NK-92 (cell line): Measurements from ENCODE around the gene ABCB8.
"Not testable (repeated sequence)": the region's sequence is repeated elsewhere in the genome, so short reads cannot be mapped to it uniquely, and the experiment has no call there.

Experiments used
- DNase-seq: peaks from one replicate; lab custom pipeline; 2025; ENCODE audit not compliant: unreplicated experiment; lab: John Stamatoyannopoulos, UW

The ABCB8 gene

GRCh38 chr7:151013733-151014497 lies 14.3 kb upstream of the ABCB8 start:
- DNase-seq = peak; percentile 48

DNA sequence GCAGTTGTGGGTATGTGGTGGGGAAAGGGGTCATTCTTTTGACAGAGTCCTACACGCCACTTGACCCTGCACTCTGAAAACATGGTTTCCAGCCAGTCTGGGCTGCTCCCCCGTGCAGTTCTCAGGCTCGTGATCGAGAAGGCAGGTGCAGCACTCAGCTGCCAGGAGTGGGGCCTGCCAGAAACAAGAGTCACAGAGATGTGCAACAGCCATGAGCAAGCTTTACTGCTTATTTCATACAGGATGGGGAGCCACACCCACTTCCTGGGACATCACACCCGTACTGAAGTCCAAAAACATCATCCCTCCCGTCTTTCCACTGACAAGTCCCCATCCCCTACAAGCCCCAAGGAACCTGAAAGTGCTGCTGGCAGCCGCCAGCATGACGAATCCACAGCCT lies 13.3 kb upstream of the ABCB8 start:
- DNase-seq = no peak

DNA sequence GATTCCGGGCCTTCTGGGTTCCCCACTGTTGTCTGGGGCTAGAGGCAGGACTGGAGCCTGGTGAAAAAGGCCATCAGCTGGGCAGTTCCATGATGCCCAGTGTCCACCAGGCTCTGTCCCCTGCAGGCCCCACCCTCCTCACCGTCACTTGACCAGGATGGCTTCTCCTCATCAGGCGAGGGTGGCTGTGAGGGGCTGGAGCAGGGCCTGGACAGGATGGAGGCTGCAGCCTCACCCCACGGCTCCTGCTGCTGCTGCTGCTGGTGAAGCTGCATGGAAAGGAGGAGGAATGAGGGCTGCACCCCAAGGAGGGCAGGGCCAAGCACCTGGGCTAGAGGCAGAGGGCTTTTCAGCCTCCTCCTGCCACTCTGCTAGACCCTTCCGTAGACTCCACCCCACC lies 12.3 kb upstream of the ABCB8 start:
- DNase-seq = no peak

- DNase-seq = no peak
Measured at GRCh38 chr7:151016505-151016904, 11.7 kb upstream of the ABCB8 start.

DNA sequence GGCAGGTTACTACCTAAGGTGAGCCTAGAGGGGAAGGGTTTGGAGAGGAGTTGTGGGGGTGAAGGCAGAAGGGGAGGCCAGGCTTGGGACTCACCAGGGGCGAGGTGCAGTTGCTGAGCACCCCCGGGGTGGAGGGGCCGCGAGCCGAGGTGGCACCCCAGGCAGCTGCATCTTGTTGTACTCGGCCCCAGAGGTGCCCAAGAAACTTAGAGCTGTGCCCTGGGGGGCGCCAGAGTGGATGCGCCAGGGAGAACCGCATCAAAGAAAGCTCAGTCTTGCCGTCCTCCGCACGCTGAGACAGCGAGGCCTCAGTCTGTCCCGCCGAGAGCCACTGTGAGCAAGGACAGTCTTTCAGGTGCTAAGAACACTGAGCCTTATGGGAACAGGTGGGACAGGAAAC lies 11.3 kb upstream of the ABCB8 start:
- DNase-seq = no peak

GRCh38 chr7:151017370-151017952 lies 10.8 kb upstream of the ABCB8 start:
- no peak for DNase-seq

DNA sequence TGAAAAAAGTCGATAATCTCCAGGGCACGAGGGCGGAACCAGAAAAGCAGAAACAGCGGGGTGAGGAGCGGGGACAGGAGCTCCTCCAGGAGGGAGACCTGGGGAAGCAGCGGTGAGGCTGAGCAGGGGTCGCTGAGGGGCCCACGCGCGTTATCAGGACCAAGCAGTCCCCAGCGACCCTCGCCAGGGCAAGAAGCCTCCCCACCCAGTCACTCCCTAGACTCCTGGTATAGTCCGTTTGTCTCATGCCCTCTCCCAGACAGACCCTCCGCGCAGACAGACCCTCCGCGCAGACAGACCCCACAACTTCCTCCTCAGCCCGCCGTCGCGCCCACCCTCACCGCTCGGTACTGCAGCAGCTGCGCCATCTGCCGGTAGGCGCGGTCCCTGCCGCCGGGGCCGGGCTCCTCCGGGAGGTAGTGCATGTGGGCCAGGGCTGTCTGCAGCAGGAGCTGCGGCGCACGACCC lies 10.3 kb upstream of the ABCB8 start:
- DNase-seq = no peak

DNA sequence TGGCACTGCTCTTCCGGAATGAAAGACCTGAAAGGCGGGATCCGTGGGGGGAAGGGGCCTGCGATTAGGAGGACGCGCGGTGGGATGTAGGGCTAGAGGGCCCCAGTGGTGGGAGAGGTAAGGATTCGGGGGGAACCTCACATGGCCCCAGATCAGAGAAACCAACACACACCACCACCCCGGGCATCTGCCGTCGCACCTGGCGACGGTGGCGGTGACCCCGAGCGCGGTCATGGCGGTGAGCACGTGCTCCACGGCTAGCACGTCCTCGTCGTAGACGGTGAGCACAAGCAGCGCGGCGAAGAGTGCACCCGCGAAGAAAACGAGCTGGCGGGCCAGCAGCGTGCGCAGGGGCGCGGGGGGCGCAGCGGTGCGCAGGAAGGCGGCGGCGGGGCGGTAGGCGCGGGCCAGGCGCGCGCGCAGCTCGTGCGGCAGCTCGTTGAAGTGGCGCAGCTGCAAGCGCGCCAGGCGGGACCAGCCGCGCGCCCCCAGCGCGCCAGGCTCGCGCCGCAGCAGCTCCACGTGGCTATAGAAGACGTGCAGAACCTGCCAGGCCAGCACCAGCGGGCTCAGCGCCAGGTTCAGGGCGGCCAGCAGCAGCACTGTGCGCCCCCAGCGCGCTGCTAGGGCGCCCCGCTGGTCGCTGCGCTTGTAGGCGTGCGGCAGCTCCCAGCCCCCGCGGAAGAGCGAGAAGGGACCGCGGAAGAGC lies 9.7 kb upstream of the ABCB8 start:
- DNase-seq = no peak

GRCh38 chr7:151019130-151019447 lies 9.2 kb upstream of the ABCB8 start:
- DNase-seq = no peak

GRCh38 chr7:151020231-151020630 lies 8.0 kb upstream of the ABCB8 start:
- no peak for DNase-seq

GRCh38 chr7:151023232-151023631 lies 5.0 kb upstream of the ABCB8 start:
- DNase-seq = no peak

DNA sequence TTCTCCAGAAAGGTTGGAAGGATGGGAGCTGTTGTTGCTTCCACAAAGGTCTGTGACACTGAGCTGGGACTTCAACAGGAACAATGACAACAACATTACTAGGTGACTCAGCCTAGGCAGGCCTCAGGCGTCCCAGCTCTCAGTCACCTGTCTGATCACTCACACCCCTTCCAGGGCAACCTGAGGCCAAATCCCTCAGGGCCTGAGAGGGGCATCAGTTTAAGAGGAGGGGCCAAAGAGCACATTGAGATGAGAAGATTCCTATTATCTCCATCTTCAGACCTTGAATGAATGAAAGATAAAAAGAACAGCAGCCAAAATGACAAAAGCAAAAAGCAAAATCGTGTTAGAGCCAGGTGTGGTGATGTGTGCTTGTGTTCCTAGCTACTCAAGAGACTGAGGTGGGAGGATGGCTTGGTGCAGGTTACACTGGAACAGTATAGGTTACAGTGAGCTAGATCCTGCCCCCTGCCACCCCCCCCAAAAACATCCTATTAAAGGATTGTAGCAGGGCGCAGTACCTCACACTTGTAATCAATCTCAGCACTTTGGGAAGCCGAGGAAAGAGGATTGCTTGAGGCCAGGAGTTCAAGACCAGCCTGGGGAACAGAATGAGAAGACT lies 3.7 kb upstream of the ABCB8 start, which contains the start of gene ATG9B:
TSS of gene ATG9B (minus strand) at position 60 of the 622 bp plus-strand sequence. CDS start 71 bp downstream, outside the sequence.
- no peak for DNase-seq

DNA sequence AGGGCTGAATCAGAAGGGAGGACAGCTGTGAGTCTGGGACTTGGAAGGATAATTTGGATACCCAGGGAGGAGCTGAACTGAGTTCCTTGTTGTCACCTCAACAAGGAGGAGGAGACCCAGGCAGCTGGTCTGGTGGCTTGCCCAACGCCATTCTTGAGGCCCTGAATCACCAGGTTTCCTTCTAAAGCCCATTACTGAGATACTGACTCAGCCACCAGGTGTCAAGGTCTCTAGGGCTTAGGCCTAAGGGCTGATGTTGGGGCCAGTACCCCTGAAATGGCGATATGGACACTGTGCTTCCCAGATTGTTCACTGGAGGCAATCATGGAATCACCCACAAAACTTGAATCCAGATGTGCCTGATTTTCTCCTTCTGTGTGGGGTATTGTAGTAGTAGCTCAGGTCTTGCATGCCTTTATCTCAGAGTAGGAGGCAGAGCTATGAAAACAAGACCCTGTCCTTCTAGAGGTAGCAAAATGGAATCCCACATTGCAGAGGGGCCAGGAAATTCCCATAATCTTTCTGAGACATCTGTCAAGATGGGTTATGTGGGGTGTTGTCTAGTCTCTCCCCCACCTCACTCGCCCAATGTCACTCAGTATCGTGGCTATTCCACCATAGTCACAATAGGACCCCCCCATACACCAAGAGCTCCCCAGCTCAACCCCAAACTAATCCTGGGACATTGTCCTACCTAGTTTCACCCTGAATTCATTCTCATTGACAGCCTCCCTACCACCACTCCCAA lies 2.2 kb upstream of the ABCB8 start:
- DNase-seq = no peak

GRCh38 chr7:151026771-151027727 lies 1.2 kb upstream of the ABCB8 start:
- DNase-seq = not testable (repeated sequence)

DNA sequence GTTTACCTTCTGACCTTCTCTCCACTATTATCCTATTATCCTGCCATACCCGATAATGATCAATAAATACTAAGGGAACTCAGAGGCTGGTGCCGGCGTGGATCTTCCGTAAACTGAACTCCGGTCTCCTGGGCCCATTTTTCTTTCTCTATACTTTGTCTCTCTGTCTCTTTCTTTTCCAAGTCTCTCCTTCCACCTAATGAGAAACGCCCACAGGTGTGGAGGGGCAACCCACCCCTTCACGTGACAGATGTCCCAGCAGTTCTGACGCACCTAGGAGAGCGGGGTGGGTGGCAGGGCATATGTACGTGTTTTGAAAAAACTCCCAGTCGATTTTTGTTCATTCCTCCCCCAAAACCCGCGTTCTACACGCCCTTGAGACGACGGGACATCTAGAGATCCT lies 521 bp upstream of the ABCB8 start:
- DNase-seq = not testable (repeated sequence)

DNA sequence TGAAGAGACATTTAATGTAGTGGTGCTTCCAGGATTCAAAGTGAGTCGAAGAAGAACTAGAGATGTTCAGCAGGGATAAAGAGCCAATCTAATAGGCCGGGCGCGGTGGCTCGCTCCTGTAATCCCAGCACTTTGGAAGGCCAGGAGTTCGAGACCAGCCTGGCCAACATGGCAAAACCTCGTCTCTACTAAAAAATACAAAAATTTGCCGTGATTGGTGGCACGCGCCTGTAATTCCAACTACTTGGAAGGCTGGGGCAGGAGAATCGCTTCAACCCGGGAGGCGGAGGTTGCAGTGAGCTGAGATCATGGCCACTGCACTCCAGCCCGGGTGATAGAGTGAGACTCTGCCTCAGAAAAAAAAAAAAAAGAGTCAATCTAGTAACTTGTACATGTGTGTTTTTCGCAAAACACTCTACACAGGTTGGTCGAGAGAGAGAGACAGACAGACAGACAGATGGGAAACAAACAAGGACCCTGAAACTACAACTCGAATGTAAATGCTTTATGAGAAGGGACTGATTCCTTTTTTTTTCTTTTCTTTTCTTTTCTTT lies 775 bp downstream of the ABCB8 start:
- no peak for DNase-seq

DNA sequence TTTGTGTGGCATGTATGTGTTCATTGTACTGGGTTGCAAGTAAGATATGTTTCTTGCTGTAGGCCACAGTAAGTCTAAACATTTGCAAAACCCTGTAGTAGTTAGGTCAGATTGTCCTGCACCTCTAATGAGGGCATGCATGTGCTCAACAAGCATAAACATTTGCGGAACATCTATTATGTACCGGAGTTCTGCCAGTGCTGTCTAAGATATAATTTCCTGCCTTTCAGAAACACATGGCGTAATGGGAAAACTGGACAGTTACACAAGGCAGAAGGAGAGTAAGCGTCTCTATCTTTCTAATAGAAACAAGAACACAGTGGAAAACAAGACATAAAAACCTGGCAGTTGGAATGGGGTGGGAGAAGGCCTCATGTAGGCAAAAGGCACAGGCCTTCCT lies 2.8 kb downstream of the ABCB8 start:
- DNase-seq = no peak

DNA sequence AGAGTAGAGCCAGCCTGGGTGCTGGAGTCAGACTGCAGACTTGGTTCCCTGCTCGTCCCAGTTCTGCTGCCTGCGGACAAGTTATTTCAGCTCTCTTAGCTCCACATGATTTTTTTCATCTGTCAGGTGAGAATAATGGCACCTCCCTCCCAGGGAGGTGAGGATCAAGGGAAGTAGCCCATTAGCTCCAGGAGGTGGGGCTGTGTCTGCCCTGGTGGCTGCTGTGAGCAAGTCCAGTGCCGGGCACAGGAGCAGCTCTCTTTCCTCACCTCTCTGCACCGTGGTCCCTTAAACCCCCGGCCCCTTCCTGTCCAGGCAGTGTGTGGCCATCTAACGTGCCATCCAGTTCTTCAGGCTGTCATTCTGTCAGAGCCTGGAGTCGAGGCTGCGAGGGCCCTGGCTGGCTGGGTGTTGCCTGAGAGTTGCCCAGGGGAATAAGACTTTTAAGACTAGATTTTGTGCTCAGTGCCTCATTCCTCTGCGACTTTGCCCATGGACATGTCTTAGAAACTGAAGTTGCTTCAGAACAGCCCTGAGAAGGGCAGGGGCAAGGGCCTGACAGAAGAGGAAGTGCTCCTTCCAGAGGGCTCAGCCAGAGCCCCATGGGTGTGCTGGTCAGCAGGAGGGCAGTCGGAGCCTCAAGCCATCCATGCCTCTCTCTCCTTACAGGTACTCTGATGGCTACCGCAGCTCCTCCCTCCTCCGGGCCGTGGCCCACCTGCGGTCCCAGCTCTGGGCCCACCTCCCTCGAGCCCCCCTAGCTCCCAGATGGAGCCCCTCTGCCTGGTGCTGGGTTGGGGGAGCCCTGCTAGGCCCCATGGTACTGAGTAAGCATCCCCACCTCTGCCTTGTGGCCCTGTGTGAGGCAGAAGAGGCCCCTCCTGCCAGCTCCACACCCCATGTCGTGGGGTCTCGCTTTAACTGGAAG lies 5.0 kb downstream of the ABCB8 start:
- DNase-seq = no peak

DNA sequence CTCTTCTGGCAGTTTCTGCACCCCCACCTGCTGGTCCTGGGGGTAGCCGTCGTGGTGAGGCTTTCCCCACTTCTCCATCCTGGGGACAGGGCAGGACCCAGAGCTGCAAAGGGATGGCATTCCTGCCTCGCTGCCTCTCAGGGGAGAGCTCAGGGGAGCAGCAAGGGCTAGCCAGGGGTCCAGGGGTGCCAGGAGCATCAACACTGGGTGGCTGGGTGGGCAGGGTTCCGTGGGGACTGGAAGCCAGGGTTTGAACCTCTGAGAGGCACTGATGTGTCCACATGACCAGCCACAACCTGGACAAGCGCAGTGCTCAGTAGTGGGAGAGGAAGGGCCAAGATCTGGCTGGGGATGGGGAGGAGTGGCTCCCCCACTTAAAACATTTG lies 5.6 kb downstream of the ABCB8 start:
- DNase-seq = no peak
